HL-60/S4 (cell line): Measurements from ENCODE around the gene EPHA6.
"Not testable (repeated sequence)": the region's sequence is repeated elsewhere in the genome, so short reads cannot be mapped to it uniquely, and the experiment has no call there.

ENCODE experiments used
- in situ Hi-C: fragments of 300-500 bp; cut with MboI; formaldehyde crosslinking; loops from 2 replicates; pipeline ENCODE4 v1.14.3; 2022; ENCODE audit warnings: low sequenced_read_pairs

EPHA6 gene

DNA sequence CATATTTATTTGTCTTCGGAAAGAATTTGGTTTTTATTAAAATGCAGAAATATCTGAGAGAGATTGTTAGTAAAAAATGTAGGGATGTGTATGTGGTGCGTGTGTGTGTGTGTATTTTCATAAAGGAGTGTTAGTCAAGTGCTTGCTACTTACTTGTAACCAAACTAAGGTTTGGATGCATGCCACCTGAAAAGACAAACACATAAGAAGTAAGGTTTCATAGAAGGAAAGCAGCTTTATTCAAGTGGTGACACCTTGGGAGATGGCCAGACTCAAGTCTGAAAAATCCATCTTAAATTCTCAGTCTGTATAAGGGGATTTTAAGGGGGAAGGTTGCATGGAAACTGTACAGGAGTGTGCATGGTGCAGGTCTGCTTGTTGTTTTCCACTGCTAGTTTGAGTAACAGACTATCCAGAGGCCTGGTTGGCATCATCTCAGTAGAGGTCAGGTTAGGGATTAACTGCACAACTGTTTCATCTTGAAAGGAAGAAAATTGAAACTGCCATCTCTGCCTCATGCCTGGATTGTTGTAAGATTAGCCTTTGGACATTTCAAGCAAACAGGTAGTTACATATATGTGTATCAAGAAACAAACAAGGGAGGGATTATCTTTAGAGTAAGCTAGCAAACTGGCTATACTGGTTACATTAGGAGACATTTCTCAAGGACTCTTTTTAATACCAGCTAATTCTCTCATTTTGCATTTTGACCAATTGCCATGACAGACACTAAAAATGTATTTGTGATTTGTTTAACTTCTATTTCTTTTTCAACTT is 196.7 kb downstream of the EPHA6 start:
- in situ Hi-C loops, result no loop called here

DNA sequence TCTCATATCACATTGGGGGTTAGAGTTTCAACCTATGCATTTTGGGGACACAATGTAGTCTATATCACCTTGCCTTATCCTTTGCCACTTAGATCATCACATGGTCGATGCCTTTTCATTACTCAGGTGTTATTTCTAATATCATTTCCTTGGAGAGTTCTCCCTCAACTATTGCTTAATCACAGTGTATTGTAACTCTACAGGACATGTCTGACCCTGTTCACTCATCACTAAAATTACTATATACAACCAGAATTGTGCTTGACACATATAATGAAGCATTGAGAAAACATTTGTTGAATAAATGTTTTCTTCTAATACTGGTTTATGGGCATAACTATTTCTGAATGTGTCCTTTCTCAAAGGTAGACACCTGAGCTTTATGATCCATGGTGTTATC is 207.4 kb downstream of the EPHA6 start:
- in situ Hi-C loops, result no loop called here

DNA sequence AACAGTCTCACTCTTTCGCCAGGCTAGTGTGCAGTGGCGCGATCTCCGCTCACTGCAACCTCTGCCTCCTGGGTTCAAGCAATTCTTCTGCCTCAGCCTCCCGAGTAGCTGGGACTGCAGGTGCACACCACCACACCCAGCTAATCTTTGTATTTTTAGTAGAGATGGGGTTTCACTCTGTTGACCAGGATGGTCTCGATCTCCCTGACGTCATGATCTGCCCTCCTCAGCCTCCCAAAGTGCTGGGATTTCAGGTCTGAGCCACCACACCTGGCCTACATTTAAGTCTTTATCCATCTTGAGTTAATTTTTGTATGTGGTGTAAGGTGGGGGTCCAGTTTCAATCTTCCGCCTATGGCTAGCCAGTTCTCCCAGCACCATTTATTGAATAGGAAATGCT is 211.2 kb downstream of the EPHA6 start:
- in situ Hi-C loops, result not testable (repeated sequence)

DNA sequence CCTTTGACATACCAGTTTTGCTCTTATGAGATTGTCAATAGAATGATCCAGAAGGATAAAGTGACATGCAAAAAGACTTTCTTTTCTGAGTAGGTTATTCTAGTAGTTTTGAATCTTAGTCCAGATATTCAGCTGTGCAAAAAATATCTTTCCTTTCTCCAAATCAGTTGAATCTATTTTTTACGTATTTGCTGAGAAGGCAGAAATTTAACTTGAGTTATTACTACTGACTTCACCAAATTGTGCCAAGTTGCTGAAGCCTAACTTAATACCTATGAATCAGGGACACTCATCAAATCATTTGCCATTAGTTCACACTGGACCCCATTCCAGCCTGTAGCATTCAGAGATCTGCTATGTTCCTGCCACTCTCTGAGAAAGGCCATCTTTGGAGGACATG is 215.6 kb downstream of the EPHA6 start:
- in situ Hi-C loops, result no loop called here

- in situ Hi-C loops, result no loop called here
These were observed 223.0 kb downstream of the EPHA6 start for GRCh38 chr3:97037294-97037943.

- in situ Hi-C loops, result no loop called here
These were observed 229.0 kb downstream of the EPHA6 start for GRCh38 chr3:97043411-97043810.

- in situ Hi-C loops, result no loop called here
These were observed 243.0 kb downstream of the EPHA6 start for GRCh38 chr3:97057365-97057764.

DNA sequence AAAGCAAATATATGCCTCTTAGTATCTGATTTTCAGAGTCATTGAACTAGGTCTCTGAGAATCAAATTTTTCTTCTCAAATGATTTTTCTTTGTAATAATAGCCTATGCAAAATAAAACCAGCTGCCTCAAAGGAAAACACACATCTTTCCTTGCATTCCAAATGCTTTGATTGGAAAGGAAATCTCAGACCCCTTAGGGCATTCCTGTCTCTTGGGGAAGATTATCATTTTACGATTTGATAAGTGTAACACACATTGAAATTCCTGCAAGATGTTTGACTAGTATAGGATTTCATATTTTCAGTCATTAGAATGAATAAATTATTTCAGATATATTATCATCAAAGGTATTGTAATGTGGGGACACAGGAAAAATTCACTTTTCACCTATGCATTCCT is 244.8 kb downstream of the EPHA6 start:
- in situ Hi-C loops, result no loop called here

DNA sequence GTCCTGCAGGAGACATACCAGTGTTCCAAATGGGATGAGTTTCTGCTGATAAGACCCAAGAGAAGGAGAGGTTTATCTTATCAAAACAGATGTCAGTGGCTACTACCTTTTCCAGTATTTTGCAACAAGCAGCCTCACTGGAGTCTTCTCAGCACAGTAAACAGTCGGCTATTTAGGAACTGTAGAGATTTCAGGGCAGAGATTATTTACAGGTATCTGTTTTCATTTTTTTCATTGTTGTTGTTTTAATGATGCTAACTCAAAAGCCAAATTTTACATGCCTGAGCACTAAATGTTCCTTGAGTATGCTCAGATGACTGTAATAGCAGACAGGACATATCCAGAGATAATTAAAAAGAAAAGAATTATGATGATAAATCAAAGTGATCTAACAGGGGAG is 252.1 kb downstream of the EPHA6 start:
- in situ Hi-C loops, result no loop called here

- in situ Hi-C loops, result no loop called here
These were observed 255.9 kb downstream of the EPHA6 start for GRCh38 chr3:97070302-97070701.

- in situ Hi-C loops, result no loop called here
These were observed 260.2 kb downstream of the EPHA6 start for GRCh38 chr3:97074546-97074945.

- in situ Hi-C loops, result no loop called here
These were observed 262.3 kb downstream of the EPHA6 start for GRCh38 chr3:97076673-97077072.

DNA sequence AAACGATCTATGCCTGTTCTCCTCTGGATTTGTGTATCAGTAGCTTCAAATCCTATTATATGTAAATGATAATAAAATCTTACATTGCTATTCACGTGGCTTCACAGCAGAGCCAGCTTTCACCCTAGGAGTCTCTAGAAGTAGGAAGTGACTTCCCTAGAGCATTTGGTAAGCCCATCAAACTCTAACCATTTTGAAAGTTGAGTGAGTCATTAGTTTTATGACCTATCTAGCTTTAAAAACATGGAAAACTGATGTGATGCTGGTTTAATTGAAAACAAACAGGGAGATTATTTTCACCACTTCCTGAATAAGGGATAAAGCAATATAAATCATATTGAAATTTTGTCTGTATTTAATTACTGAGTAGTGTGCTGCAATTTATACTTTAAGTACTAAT is 275.2 kb downstream of the EPHA6 start:
- in situ Hi-C loops, result no loop called here

DNA sequence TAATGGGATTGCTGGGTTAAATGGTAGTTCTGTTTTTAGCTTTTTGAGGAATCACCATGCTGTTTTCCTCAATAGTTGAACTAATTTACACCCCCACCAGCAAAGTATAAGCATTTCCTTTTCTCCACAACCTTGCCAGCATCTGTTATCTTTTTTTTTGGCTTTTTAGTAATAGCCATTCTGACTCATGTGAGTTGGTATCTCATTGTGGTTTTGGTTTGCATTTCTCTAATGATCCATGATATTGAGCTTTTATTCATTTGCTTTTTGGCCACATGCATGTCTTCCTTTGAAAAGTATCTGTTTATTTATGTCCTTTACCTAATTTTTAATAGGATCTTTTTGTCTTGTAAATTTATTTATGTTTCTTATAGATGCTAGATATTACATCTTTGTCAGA is 288.2 kb downstream of the EPHA6 start:
- in situ Hi-C loops, result no loop called here

DNA sequence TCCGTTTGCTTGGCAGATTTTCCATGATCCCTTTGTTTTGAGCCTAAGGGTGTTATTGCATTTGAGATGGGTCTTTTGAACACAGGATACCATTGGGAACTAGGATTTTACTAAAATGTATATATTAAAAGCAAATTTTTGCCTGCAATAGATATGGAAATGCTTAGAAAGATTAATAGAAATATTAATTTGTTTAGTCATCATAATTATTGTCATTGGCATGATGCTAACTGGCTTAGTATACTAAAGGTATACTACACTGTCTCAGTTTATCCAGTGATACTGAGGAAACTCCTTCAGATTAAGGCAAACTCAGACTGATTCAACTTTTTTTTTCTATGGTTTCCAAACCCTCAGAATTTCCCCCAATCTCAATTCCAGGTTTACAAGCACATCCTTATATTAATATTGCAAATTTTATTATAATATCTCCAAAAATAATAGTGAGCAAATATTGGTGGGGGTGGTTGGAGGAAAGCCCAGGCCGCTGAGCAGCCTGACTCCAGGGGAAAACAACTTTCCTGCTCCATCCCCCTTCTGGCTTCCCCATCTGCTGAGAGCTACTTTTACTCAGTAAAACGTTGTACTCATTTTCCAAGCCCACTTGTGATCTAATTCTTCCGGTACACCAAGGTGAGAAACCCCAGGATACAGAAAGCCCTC is 291.7 kb downstream of the EPHA6 start:
- in situ Hi-C loops, result no loop called here

GRCh38 chr3:97106652-97106989 is 292.2 kb downstream of the EPHA6 start:
- in situ Hi-C loops, result no loop called here

DNA sequence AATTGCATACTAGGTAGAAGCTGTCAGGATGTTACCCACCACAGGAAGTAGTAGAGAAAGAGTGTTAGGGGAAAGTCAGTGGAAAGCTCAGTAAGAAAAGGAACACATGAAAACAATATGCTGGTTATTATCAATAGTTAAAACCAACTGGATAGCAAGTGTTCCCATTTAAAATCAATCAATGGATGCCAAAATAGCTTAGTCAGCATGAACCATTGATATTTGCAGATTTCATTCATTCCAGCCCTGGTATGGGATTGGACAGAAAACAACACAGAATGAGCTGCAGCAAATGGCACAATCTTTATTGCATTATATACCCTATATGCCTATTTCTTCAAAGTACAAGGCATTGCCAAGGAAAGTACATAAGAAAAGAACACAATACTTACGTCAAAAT is 293.7 kb downstream of the EPHA6 start:
- in situ Hi-C loops, result no loop called here

GRCh38 chr3:97111244-97111643 is 296.9 kb downstream of the EPHA6 start:
- in situ Hi-C loops, result no loop called here

DNA sequence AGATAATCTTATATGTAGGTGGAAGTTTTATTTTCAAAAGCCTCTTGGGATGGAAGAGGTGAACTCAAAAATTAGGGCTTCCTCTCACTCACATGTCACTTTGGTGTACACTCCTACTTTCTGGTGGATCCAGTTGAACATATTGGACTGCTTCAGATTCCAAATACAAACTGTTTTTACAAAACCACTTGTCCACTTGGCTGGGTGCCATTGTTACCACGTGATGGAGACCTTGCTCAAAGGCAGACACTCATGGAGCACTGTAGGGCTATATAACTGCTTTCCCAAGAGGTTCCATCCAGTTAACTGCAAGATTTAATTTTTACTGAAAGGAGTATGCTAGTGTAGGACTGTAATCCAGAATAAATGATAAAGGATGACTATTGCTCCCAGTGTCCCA is 307.0 kb downstream of the EPHA6 start:
- in situ Hi-C loops, result no loop called here

- in situ Hi-C loops, result no loop called here
These were observed 311.6 kb downstream of the EPHA6 start for GRCh38 chr3:97125902-97126499.

GRCh38 chr3:97131476-97131875 is 317.1 kb downstream of the EPHA6 start:
- in situ Hi-C loops, result no loop called here
